8988T (cell line): ENCODE results near the gene RPS16.

Experiments used
- DNase-seq: peaks from one replicate; pipeline ENCODE4 v3.0.0; 2011

The RPS16 gene

GRCh38 chr19:39405958-39406655 lies 29.6 kb downstream of the RPS16 start:
- DNase-seq, result no peak

GRCh38 chr19:39405261-39405957 lies 30.3 kb downstream of the RPS16 start:
- peak; percentile 48 for DNase-seq

- DNase-seq, result peak; percentile 99
Observed at GRCh38 chr19:39403331-39404312, 32.1 kb downstream of the RPS16 start.

- peak; percentile 92 for DNase-seq
Observed at GRCh38 chr19:39402346-39403300, 33.1 kb downstream of the RPS16 start.

GRCh38 chr19:39401549-39402345 lies 34.0 kb downstream of the RPS16 start:
- DNase-seq, result no peak

- DNase-seq, result peak; percentile 51
Observed at GRCh38 chr19:39401070-39401548, 34.6 kb downstream of the RPS16 start.

GRCh38 chr19:39400061-39400460 lies 35.7 kb downstream of the RPS16 start:
- no peak for DNase-seq

- peak; percentile 40 for DNase-seq
Observed at GRCh38 chr19:39399668-39400050, 36.1 kb downstream of the RPS16 start.

GRCh38 chr19:39398297-39398864 lies 37.4 kb downstream of the RPS16 start:
- DNase-seq, result peak; percentile 44

- DNase-seq, result peak; percentile 100
Observed at GRCh38 chr19:39397360-39398296, 38.1 kb downstream of the RPS16 start.

- peak; percentile 100 for DNase-seq
Observed at GRCh38 chr19:39390751-39391437, 44.9 kb downstream of the RPS16 start, which contains the start of the genes MED29 and PAF1. MED29 (plus strand) TSS chr19:39391378; CDS start chr19:39391423, 45 bp downstream. PAF1 (minus strand) TSS chr19:39391106; CDS start chr19:39390864, 242 bp downstream.

GRCh38 chr19:39390451-39390750 lies 45.3 kb downstream of the RPS16 start:
- DNase-seq, result no peak

- DNase-seq, result no peak
Observed at GRCh38 chr19:39389631-39390414, 45.9 kb downstream of the RPS16 start.

- DNase-seq, result no peak
Observed at GRCh38 chr19:39388657-39389056, 47.1 kb downstream of the RPS16 start.

- no peak for DNase-seq
Observed at GRCh38 chr19:39386557-39386956, 49.2 kb downstream of the RPS16 start.

GRCh38 chr19:39385629-39386411 lies 49.9 kb downstream of the RPS16 start:
- no peak for DNase-seq
